SW 1271 (cell line): Measurements from ENCODE around the gene TRIOBP.

Experiments
- DNase-seq, 2 experiments: peaks; one replicate each; lab custom pipeline; 2025; lab: John Stamatoyannopoulos, UW

TRIOBP gene

DNA sequence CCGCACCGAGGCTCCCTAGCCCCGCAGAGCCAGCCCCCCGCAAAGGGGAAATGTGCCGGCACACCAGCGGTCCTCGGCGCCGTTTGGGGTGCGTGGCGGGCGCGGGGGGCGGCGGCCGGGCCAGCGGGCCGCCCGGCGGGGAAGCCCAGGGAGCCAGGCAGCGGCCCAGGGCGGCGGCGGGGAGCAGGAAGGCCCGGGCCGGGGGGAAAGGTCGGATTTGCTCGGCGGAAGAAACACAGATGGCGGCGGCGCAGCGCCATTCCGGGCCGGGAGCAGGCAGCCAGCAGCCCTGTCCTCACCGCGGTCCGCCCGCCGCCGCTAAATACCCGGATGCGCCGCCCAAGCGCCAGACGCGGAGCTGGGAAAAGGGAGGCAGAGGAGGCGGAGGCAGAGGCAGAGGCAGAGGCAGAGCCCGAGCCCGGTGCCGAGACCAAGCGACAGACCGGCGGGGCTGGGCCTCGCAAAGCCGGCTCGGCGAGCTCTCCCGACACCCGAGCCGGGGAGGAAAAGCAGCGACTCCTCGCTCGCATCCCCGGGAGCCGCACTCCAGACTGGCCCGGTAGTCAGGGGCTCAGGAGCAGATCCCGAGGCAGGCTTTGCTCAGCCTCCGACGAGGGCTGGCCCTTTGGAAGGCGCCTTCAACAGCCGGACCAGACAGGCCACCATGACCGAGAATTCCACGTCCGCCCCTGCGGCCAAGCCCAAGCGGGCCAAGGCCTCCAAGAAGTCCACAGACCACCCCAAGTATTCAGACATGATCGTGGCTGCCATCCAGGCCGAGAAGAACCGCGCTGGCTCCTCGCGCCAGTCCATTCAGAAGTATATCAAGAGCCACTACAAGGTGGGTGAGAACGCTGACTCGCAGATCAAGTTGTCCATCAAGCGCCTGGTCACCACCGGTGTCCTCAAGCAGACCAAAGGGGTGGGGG, 108.3 kb downstream of the TRIOBP start:
- DNase-seq: peak; percentile 25 to 77

DNA sequence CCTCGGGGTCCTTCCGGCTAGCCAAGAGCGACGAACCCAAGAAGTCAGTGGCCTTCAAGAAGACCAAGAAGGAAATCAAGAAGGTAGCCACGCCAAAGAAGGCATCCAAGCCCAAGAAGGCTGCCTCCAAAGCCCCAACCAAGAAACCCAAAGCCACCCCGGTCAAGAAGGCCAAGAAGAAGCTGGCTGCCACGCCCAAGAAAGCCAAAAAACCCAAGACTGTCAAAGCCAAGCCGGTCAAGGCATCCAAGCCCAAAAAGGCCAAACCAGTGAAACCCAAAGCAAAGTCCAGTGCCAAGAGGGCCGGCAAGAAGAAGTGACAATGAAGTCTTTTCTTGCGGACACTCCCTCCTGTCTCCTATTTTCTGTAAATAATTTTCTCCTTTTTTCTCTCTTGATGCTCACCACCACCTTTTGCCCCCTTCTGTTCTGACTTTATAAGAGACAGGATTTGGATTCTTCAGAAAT, 109.0 kb downstream of the TRIOBP start:
- no peak for DNase-seq

DNA sequence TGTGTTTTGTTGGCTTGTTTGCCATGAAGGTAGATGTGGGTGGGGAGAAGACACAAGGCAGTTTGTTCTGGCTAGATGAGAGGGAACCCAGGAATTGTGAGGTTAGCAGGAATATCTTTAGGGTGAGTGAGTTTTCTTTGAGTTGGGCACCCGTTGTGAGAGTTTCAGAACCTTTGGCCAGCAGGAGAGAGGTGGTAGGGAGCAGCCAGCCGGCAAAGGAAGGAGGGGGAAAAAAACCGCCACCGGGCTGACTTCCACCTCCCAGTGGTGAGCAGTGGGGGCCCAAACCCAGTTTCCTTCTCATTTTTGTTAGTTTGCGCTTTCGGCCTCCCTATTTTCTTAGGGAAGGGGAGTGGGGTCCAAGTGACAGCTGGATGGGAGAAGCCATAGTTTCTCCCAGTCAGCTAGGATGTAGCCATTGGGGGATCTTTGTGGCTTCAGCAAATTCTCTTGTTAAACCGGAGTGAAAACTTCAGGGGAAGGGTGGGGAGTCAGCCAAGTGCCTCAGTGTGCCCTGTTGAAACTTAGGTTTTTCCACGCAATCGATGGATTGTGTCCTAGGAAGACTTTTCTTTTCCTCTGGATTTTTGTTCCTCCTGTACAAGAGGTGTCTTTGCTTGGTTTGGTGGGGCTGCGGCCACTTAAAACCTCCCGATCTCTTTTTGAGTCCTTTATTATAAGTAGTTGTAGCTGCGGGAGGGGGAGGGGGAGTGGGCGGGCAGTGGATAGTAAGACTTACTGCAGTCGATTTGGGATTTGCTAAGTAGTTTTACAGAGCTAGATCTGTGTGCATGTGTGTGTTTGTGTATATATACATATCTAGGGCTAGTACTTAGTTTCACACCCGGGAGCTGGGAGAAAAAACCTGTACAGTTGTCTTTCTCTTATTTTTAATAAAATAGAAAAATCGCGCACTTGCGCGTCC, 109.8 kb downstream of the TRIOBP start:
- no peak for DNase-seq

DNA sequence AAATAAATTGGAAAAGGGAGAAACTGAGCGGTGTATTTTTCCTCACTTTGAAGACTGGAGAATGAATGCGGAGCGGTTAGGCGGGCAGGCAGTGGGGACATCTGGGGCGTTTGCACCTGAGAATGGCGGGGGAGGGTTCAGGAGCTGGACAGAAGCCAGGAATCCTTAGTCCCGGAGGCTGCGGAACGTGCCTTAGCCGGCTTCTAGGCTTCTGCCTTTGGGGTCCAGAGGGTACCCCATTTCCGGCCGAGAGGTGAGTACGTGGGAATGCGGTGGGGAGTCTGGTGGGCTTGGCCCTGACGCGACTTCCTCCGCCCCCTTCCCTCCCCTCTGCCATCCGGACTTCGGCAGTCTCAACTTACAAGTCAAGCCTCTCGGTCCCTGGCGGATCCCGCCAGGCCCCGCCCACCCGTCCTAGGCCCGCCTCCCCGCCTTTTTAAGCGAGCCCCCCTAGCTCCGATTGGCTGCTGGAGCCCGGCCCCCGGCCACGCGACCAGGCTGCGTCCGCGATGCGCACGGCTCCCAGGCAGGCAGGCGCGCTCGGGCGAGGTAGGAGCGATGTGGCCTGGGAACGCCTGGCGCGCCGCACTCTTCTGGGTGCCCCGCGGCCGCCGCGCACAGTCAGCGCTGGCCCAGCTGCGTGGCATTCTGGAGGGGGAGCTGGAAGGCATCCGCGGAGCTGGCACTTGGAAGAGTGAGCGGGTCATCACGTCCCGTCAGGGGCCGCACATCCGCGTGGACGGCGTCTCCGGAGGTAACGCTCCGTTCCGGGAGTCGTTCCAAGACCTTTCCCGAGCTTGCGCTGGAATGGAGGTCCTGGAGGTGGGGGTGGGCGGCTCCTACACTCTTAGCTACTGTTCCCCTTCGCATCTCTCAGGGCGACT, 110.8 kb downstream of the TRIOBP start, which contains the start of gene GCAT:
GCAT (plus strand) TSS at position 525 of the 884 bp plus-strand sequence; CDS start at position 559, 34 bp downstream.
- DNase-seq: peak; percentile 62 to 92

DNA sequence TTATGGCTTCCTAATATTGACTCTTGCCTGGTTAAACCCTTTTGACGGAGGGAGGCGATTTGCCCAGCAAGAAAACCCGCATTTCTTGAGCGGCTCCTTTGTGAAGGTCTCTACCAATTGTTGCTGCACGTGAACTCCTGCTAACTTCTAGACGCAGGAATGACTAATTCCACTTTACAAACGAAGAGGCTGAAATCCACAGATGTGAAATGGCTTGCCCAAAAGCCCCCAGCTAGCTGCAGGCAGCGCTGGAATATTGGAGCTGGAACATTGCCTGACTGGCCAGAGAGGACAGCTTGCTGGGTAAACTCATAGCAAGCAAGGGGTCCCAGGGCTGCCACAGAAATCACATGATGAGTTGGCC, 111.4 kb downstream of the TRIOBP start:
- no peak for DNase-seq

DNA sequence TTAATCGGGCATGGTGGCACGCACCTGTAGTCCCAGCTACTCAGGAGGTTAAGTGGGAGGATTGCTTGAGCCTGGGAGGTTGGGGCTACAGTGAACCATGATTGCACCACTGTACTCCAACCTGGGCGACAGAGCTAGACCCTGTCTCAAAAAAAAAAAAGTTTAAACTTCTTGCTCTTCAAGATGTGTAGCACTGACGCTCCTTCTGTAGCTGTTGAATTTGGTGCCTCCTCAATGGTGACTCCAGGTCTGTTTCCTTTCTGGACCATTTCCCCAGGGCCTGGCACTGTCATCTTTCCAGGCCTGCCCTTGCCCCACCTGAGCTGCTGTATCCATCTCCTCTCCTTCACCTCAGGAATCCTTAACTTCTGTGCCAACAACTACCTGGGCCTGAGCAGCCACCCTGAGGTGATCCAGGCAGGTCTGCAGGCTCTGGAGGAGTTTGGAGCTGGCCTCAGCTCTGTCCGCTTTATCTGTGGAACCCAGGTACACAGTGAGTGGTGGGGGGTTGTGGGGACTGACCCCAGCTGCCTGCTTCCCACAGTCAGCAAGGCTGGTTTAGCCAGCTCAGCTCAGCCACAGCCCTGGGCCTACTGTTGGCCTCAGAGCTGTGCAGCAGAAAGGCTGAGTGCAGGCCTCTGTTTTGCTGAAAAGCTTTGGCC, 113.0 kb downstream of the TRIOBP start:
- no peak for DNase-seq

DNA sequence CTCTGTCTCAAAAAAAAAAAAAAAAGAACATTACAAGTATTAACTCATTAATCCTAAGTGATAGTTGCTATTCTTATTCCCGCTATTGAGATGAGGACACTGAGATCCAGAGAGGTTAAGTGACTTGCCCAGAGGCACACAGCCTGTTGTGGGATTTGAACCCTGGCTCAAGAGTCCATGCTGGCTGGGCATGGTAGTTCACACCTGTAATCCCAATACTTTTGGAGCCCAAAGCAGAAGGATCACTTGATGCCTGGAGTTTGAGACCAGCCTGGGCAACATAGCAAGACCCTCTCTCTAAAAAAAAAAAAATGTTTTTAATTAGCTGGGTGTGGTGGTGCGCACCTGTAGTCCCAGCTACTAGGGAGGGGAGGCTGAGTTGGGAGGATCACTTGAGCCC, 115.0 kb downstream of the TRIOBP start:
- no peak for DNase-seq

DNA sequence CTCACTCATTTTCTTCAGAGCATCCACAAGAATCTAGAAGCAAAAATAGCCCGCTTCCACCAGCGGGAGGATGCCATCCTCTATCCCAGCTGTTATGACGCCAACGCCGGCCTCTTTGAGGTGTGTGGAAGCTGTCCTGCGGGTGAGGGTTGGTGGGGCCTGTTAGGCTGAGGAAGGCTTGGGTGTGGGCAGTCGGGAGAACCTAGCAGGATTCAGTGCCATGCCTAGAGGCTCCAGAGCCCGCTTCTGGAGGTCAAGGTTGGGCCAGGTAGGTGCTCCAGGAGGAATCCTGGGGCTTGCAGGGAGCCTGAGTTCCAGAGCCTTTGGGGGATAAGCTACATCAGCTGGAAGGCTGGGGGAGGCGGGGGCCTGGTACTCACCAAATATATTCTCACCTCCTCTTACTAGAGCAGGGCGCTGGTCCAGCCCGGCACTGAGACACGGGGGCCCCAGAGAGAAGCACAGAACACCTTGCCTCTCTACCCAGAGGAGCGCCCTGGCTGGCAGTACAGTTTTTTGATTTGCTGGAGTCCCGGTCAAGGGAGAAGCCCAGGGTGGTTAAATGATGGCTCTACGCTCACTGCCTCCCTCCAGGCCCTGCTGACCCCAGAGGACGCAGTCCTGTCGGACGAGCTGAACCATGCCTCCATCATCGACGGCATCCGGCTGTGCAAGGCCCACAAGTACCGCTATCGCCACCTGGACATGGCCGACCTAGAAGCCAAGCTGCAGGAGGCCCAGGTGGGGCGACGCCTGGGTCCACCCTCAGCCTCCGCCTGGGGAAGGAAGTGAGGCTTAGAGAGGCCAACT, 116.2 kb downstream of the TRIOBP start:
- no peak for DNase-seq

DNA sequence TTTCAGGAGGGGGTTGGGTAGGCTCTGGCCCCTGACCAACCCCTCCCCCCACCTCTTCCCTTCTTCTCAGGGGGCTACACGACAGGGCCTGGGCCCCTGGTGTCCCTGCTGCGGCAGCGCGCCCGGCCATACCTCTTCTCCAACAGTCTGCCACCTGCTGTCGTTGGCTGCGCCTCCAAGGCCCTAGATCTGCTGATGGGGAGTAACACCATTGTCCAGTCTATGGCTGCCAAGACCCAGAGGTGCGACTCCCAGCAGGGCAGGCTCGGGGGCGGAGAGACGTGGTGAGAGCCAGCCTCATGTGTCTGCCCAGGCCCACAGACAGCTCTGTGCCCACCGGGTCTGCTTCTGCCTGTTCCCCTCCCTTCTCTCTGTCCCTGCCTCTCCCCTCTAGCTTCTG, 118.7 kb downstream of the TRIOBP start:
- no peak for DNase-seq

DNA sequence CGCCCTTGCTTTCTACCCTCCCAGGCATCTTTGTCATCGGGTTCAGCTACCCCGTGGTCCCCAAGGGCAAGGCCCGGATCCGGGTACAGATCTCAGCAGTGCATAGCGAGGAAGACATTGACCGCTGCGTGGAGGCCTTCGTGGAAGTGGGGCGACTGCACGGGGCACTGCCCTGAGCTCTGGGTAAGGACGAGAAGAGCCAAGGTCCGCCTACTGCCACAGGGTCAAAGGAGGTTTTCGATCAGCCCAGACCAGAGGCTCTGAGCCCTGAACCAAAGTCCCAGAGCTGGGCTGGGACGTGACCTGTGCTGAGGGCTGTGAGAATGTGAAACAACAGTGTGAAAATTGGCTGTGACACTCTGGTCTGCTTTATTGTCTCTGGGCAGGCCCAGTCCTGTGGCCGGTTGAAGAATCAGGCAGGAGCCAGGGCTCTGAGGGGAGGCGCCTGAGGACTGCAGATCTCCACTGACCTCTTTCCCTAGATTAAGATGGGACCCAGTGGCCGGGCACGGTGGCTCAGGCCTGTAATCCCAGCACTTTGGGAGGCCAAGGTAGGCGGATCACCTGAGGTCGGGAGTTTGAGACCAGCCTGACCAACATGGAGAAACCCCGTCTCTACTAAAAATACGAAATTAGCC, 119.8 kb downstream of the TRIOBP start:
- DNase-seq: no peak

DNA sequence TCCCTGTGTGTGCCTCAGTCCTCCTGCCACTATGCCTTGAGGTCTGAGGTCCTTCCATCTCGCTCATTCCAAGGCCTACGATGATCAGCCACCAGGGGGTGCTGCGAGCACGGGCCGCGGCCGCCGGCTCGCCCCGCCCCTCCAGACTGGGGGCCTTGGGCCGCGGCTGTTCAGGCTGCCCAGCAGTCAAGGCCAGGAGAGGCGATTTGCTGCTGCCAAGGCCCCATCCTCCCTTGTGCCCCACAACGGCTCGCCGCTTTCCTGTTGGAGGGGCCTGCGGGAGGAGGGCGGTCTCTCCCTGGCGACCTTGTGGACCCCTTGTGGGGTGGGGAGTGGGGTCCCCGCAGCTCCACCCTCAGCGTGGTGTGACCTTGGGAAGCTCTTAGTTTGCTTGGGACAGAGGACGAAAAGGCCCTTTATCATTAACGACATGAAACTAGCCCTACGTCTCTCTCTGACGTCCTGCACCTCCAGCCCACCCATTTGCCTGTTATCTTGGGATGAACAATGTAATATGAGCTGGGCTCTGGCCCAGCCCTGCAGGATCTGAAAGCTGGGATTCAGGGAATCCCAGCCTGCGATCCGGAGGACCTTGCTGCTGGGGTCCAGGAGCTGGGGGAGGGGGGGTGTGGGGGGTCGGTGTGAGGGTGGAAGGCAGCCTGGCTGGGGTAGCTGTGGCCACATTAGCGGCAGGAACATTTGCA, 121.0 kb downstream of the TRIOBP start:
- peak in 1 of 2 experiments; percentile 68 for DNase-seq

DNA sequence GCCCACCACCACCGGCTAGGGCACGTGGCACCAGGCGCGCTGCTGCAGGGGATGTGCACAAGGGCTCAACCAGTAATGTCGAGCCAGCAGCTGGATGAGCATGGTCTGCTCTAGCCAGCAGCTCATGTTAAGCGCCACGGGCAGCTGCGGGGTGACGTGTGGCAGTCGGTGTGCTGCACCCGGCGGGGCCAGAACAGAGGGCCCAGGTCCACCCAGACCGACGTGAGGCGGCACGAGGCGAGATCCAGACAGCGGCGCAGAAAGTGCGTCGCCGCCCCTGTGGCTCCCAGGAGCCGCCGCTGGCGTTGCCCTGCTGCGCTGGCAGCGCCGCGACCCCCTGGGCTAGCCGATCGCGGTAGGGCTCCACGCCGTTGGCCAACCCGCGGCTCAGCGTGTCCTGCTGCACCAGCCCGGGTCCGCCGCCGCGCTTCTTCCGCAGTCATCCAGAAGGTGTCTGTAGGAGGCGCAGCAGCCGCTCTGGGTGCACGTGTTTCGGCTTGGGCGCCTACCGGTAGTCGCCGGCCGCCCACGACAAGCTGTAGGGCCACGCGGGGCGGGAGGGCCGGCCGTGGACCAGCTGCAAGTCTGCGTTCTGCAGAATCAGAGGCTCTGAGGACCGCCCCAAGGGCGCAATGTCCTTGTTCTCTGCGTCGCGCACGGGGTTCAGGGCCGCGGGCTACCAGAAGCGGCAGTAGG, 121.7 kb downstream of the TRIOBP start:
- no peak for DNase-seq

DNA sequence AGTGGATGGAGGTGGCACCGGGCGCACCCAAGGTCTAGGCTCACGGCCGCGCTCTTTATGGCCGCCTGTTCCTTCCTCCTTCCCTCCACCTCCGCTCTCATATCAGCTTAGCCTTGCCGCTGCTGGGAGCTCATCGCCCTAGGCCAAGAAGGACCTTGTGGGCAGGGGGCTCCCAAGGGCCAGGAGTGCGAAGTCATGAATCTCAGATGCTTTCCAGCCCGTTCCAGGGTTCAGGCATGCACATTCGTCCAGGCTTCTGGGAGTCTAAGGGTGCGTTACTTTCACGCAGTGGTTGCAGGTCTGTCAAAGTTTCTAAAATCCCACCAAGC, 122.2 kb downstream of the TRIOBP start:
- DNase-seq: no peak

DNA sequence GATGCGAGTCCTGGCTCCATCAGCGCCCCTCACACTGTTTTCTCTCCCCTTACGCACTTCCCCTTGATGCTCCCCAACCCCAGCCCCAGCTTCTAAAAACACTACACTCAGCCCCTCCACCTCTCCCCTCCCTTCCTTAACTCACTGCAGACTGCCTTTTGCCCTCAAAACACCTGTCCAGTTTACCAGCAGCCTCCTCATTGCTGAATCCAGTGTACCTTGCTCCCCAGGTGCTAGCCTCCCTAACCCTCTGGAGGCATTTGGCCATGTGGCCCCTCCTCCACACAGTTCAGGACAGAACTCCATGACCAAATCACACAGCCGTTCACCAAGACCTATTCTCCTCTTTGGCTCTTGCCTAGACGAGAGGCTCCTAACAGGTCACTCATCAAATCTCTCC, 123.5 kb downstream of the TRIOBP start:
- DNase-seq: no peak

DNA sequence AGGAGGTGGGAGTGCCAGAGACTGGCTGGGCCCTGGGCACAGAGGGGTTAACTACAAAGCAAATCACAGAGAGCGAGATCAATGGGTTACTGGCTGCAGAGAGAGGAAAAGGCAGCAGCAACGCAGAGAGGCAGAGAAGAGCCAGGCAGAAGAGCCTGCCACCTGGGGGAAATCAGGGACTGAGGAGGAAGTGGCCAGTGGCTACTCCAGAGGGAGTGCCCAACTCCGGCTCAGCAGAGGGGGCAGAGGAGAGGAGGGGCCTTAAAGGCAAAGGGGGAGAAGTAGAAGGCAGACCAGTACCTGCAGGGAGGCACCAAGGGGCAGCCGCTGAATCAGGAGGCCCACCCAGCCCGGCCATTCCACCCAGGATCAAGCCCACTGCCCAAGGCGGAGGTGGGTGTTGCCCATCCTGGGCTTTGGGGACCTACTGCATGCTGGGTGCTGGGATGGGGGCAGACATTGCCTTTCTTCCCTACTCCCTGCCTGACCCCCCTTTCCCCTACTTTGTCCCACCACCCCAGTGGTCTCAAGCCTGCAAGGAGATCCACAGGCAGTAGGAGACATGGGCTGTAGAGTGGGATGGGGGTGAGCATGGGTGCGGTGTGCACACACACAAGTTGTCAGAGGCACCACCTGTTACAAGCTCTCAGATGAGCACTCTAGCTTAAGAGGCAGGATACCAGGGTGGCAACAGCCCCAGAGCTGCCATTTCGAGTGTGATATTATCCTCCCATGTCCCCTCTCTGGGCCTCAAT, 125.4 kb downstream of the TRIOBP start:
- DNase-seq: no peak

DNA sequence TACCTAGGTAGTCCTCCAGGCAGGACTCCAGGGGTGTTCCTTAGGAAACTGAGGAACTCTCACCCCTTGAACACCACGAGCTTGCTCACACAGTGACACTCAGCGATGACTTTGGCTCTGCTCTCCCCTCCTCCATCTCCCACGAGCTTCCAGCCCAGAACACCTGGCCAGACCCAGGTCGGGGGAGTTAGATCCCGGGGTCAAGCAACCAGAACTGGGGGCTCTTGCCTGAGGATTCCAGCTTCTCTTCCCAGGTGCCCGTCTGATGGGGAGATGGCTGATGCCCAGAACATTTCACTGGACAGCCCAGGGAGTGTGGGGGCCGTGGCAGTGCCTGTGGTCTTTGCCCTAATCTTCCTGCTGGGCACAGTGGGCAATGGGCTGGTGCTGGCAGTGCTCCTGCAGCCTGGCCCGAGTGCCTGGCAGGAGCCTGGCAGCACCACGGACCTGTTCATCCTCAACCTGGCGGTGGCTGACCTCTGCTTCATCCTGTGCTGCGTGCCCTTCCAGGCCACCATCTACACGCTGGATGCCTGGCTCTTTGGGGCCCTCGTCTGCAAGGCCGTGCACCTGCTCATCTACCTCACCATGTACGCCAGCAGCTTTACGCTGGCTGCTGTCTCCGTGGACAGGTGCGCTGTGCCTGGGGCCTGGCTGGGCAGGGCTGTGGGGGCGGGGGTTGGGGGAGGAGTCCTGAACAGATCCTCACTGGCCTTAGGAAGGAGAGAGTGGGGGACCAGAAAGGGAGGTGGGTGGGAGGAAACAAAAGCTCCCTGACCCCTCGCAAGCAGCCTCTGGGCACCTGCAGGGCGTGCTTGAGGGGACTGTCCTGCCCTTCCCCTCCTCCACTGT, 126.5 kb downstream of the TRIOBP start, which contains the start of gene GALR3:
GALR3 (plus strand) TSS at position 249 of the 852 bp plus-strand sequence; CDS start at position 274, 25 bp downstream.
- no peak for DNase-seq
